ENCODE measurements around the gene FERMT1. TPM values are rescaled to one million over a fixed set of nuclear protein-coding genes. Genes with fewer than 3 reads are reported as not detected.

FERMT1 gene
- total and polyA plus RNA-seq, 12 donors: 9.9 to 83.7 (median 32.2) TPM

DNA sequence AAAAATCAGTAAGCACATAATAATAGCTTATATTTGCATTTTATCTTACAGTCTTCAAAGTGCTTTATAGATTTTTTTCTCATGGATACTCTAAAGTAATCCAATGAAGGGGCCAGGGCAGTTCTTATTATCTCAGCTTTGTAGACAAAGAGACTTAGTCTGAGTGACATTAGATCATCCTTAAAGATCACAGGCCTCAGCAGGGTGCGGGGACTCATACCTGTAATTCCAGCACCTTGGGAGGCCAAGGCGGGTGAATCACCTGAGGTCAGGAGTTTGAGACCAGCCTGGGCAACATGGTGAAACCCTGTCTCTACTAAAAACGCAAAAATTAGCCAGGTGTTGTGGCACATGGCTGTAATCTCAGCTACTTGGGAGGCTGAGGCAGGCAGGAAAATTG lies 14.5 kb downstream of the FERMT1 start:
- H3K36me3 ChIP-seq (replicated peaks in 1 of 2): peaks cover 0 to 24% of the 10 kb centered on the region in 2 donors
- no peaks in the 10 kb centered on the region for H3K27me3 ChIP-seq
- DNase-seq: no peak
- peaks cover 0 to 22% of the 10 kb centered on the region in 2 donors for H3K4me1 ChIP-seq (replicated peaks in 1 of 2)
- no peaks in the 10 kb centered on the region for H3K9me3 ChIP-seq (replicated peaks in 1 of 3)
- no peak overlapping the region for H3K4me3 ChIP-seq
- TF ChIP-seq, protein P1, sequence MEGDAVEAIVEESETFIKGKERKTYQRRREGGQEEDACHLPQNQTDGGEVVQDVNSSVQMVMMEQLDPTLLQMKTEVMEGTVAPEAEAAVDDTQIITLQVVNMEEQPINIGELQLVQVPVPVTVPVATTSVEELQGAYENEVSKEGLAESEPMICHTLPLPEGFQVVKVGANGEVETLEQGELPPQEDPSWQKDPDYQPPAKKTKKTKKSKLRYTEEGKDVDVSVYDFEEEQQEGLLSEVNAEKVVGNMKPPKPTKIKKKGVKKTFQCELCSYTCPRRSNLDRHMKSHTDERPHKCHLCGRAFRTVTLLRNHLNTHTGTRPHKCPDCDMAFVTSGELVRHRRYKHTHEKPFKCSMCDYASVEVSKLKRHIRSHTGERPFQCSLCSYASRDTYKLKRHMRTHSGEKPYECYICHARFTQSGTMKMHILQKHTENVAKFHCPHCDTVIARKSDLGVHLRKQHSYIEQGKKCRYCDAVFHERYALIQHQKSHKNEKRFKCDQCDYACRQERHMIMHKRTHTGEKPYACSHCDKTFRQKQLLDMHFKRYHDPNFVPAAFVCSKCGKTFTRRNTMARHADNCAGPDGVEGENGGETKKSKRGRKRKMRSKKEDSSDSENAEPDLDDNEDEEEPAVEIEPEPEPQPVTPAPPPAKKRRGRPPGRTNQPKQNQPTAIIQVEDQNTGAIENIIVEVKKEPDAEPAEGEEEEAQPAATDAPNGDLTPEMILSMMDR (IDR thresholded peaks at IDR 0.05): no peak
- TF ChIP-seq POLR2A (IDR thresholded peaks at IDR 0.05): no peak
- no peak overlapping the region for H3K27ac ChIP-seq
- intact Hi-C loops (cut with DNase I): no loop called here
- 73 to 93% (median 83%) methylated on average over 3 of the region's 3 CpGs for WGBS, 4 donors

DNA sequence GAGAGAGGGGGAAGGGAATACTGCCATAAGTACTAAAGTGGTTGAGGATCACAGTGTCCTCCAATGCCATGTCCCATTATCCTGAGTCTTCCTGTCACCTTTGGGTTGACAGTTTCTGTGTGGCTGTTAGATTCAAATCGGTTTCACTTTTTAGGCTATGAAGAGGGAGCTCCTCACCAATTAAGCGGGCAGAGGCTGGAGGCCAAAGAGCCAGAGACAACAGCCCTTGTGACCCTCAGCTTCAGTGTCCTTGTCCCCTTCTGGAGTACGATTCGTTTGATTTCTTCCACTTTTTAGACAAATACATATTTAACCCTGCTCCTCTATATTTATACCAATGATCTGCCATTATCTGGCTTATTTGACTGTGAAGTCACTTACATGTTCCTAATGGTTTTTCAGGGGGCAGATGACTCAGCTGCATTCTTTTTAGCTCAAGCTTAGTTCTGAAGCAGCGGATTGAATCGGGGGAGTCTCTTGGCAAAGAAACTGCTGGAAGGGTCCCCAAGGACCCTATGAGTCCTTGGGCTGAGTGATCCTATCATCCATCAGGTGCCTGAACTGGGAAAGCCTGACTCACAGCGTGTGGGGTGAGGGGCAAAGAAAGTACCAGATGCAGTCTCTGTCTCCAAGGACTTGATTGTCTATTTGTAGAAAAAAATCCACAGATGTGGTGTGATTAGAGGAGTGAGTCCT lies 18.2 kb downstream of the FERMT1 start:
- peaks cover 0 to 7% of the 10 kb centered on the region in 2 donors for H3K36me3 ChIP-seq (replicated peaks in 1 of 2)
- H3K9me3 ChIP-seq (replicated peaks in 1 of 3): no peaks in the 10 kb centered on the region
- 31 to 44% (median 41%) methylated on average over 6 to 7 of the region's 7 CpGs for WGBS, 4 donors
- peak overlapping the region; percentile 69 to 93 (median 86) for H3K27ac ChIP-seq
- H3K4me3 ChIP-seq: peak overlapping the region in 1 of 4 donors; percentile 9
- DNase-seq: peak; percentile 79 to 91 (median 87)
- peak in 1 of 2 donors; percentile 11 for TF ChIP-seq POLR2A (IDR thresholded peaks at IDR 0.05)
- TF ChIP-seq, protein P1 (IDR thresholded peaks at IDR 0.05): no peak
- intact Hi-C loops (cut with DNase I): no loop called here
- H3K4me1 ChIP-seq (replicated peaks in 1 of 2): peaks cover 10 to 32% of the 10 kb centered on the region in 2 donors
- H3K27me3 ChIP-seq: no peaks in the 10 kb centered on the region

DNA sequence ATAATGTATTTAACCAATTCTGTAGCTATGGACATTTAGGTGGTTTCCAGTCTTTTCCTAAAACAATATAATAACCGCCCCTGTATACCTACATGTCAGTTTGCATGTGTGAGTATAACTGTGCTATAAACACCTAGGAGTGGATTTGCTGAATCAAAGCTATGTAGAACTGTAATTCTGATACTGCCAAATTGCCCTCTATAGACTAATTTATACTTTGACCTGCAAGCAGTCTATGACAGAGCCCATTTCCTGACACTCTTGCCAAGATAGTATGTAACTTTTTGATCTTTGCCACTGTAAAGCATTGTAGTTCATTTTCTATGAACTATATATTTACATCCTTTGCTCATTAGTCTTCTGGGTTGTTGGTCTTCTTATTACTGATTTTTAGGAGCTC lies 19.5 kb downstream of the FERMT1 start:
- Histone ChIP-seq H3K27me3 (no peaks in the 10 kb centered on the region), H3K36me3 (replicated peaks in 1 of 2) (no peaks in the 10 kb centered on the region), H3K4me3 (no peak overlapping the region), H3K4me1 (replicated peaks in 1 of 2) (peaks cover 10 to 32% of the 10 kb centered on the region in 2 donors), H3K9me3 (replicated peaks in 1 of 3) (no peaks in the 10 kb centered on the region), H3K27ac (no peak overlapping the region)
- no peak for DNase-seq
- TF ChIP-seq, protein P1 (IDR thresholded peaks at IDR 0.05): no peak
- TF ChIP-seq POLR2A (IDR thresholded peaks at IDR 0.05): no peak
- intact Hi-C loops (cut with DNase I): no loop called here
- WGBS, 4 donors: 88 to 100% (median 96%) methylated on average over 1 of the region's 1 CpG

DNA sequence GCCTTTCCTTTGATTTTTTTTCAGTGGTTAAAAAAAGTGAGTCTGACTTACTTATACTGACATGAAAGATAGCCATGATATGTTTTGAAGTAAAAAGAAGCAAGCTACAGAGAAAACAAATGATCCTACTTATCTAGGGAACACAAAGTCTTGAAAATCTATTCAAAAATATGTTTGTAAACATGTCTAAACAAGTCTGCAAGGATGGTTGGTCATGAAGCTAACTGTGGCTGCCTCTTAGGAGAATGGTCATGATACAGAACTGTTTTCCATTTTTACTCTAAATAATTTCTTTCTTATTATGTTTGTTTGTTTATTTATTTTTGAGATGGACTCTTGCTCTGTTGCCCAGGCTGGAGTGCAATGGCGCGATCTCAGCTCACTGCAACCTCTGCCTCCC lies 21.5 kb downstream of the FERMT1 start:
- no peak overlapping the region for H3K4me3 ChIP-seq
- no peak for TF ChIP-seq POLR2A (IDR thresholded peaks at IDR 0.05)
- TF ChIP-seq, protein P1 (IDR thresholded peaks at IDR 0.05): no peak
- no peaks in the 10 kb centered on the region for H3K9me3 ChIP-seq (replicated peaks in 1 of 3)
- no peak for DNase-seq
- intact Hi-C loops (cut with DNase I): no loop called here
- WGBS, 4 donors: 88 to 94% (median 93%) methylated on average over 2 of the region's 2 CpGs
- H3K27me3 ChIP-seq: no peaks in the 10 kb centered on the region
- peaks cover 0 to 3% of the 10 kb centered on the region in 2 donors for H3K36me3 ChIP-seq (replicated peaks in 1 of 2)
- H3K27ac ChIP-seq: peak overlapping the region in 4 of 5 donors; percentile 23 to 65 (median 52)
- H3K4me1 ChIP-seq (replicated peaks in 1 of 2): peaks cover 10 to 31% of the 10 kb centered on the region in 2 donors

All from adrenal gland (tissue), 12 donors.